ENCODE measurements around the gene VSTM2L.

Gene VSTM2L

DNA sequence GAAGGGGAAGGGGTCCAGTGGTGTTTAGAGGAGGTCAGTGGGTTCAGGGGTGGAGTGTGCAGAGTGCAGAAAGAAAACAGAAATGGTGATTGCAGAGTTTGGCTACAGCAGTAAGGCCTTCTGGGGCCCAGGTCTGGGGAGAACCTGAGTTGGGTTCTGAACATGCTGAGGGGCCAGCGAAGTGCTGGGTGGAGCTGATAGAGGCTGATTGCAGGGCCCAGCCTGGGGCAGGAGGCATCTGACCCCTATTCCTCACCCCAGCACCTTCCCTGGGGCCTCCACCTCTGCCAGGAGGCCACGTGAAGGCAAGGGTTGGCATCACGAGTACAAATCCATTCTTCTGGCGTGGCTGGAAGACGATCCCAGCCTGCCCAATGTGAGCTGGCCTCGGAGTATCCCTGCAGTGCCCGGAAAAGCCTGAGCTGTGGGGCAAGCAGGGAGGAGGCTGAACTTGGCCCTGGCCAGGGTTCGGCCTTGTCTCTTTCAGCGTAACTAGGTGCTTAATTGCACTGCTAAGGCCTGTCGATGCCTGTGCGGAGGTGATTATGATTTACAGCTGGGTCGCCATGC, 35.3 kb downstream of the VSTM2L start:
- DNase-seq: no peak
- Histone ChIP-seq H3K27ac (ENCODE audit: insufficient read depth, low read length, poor library complexity, severe bottlenecking) (no peak overlapping the region), H3K36me3 (ENCODE audit: control insufficient read depth, insufficient read depth, low read length) (no peaks in the 10 kb centered on the region), H3K27me3 (replicated peaks; ENCODE audit: control insufficient read depth, insufficient read depth, low read length, poor library complexity, severe bottlenecking) (no peaks in the 10 kb centered on the region), H3K9me3 (ENCODE audit: control insufficient read depth, low read length) (no peaks in the 10 kb centered on the region), H3K4me3 (ENCODE audit: insufficient read depth, low read depth, low read length, poor library complexity, severe bottlenecking) (no peak overlapping the region), H3K4me1 (ENCODE audit: control insufficient read depth, insufficient read depth, low read length, poor library complexity, severe bottlenecking) (no peaks in the 10 kb centered on the region)

DNA sequence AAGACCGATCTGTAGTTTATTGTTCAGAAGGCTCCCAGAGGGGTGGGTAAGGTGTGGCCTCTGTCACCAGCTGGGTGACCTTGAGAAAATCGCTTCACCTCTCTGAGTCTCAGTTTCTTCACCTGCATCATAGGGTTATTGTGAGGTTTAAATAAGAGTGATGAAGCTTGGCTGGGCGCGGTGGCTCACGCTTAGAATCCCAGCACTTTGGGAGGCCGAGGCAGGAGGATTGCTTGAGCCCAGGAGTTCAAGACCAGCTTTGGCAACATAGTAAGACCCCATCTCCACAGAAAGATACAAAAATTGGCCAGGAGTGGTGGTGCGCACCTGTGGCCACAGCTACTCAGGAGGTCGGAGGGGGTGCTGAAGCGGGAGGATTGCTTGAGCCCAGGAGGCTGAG, 36.0 kb downstream of the VSTM2L start:
- Histone ChIP-seq H3K9me3 (ENCODE audit: control insufficient read depth, low read length) (no peaks in the 10 kb centered on the region), H3K36me3 (ENCODE audit: control insufficient read depth, insufficient read depth, low read length) (no peaks in the 10 kb centered on the region), H3K4me1 (ENCODE audit: control insufficient read depth, insufficient read depth, low read length, poor library complexity, severe bottlenecking) (no peaks in the 10 kb centered on the region), H3K4me3 (ENCODE audit: insufficient read depth, low read depth, low read length, poor library complexity, severe bottlenecking) (no peak overlapping the region), H3K27me3 (replicated peaks; ENCODE audit: control insufficient read depth, insufficient read depth, low read length, poor library complexity, severe bottlenecking) (no peaks in the 10 kb centered on the region), H3K27ac (ENCODE audit: insufficient read depth, low read length, poor library complexity, severe bottlenecking) (no peak overlapping the region)
- no peak for DNase-seq

DNA sequence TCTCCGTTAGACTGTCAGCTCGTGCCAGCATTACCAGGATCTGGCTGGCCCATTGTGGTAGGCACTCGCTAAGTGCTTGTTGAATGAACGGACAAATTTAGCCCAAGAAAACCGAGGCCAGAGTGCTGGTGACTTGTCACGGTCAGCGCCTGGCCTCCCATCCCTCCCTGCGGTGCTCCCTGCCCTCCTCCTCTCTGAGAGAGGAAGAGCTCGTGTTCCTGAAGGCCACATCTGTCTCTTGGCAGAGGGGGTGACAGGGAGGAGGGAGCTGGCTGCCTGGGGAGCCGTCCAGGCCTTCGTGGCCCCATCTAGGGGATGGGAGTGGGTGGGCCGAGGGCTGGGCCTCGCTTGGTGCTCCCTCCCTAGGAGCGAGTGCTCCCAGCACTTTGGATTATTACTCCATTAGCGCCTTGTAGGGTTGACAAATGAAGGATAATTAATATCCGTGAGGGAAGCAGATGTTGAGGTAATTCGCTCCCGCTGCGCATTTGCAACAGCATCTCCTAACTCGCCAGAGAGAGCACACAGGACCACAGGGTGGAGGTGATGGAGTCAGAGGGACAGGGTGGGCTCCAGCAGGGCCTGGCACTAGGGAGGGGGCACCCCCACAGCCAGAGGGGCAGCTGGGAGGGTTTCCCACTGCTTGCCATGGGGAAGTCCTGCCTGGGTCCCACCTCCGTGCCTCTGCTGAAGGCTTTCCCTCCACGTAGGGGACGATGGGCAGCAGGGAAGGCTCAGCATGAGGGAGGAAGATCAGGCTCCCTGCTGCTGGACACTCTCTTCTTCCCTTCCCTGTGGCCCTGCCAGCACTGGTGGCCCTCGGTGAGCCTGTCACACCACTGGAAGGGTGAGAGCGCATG, 37.0 kb downstream of the VSTM2L start:
- DNase-seq: no peak
- H3K27me3 ChIP-seq (replicated peaks; ENCODE audit: control insufficient read depth, insufficient read depth, low read length, poor library complexity, severe bottlenecking): no peaks in the 10 kb centered on the region
- H3K36me3 ChIP-seq (ENCODE audit: control insufficient read depth, insufficient read depth, low read length): no peaks in the 10 kb centered on the region
- H3K27ac ChIP-seq (ENCODE audit: insufficient read depth, low read length, poor library complexity, severe bottlenecking): no peak overlapping the region
- H3K9me3 ChIP-seq (ENCODE audit: control insufficient read depth, low read length): no peaks in the 10 kb centered on the region
- H3K4me1 ChIP-seq (ENCODE audit: control insufficient read depth, insufficient read depth, low read length, poor library complexity, severe bottlenecking): no peaks in the 10 kb centered on the region
- no peak overlapping the region for H3K4me3 ChIP-seq (ENCODE audit: insufficient read depth, low read depth, low read length, poor library complexity, severe bottlenecking)

DNA sequence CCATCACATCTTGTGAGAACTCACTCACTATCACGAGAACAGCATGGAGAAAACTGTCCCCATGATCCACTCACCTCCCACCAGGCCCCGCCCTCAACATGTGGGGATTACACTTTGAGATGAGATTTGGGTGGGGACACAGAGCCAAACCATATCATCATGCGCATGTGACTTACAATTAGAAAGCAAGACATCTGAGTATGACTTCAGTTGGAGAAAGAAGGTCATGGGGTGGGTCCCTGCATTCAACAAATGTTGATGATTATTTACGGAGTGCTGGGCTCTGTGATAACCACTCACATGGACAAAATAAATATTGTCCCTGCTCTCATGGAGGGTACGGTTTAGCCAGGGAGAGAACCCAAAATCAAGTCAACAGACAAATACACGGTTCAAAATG, 37.9 kb downstream of the VSTM2L start:
- H3K4me3 ChIP-seq (ENCODE audit: insufficient read depth, low read depth, low read length, poor library complexity, severe bottlenecking): no peak overlapping the region
- H3K36me3 ChIP-seq (ENCODE audit: control insufficient read depth, insufficient read depth, low read length): no peaks in the 10 kb centered on the region
- H3K9me3 ChIP-seq (ENCODE audit: control insufficient read depth, low read length): no peaks in the 10 kb centered on the region
- no peak overlapping the region for H3K27ac ChIP-seq (ENCODE audit: insufficient read depth, low read length, poor library complexity, severe bottlenecking)
- H3K27me3 ChIP-seq (replicated peaks; ENCODE audit: control insufficient read depth, insufficient read depth, low read length, poor library complexity, severe bottlenecking): no peaks in the 10 kb centered on the region
- no peaks in the 10 kb centered on the region for H3K4me1 ChIP-seq (ENCODE audit: control insufficient read depth, insufficient read depth, low read length, poor library complexity, severe bottlenecking)
- no peak for DNase-seq

- Histone ChIP-seq H3K27me3 (replicated peaks; ENCODE audit: control insufficient read depth, insufficient read depth, low read length, poor library complexity, severe bottlenecking) (no peaks in the 10 kb centered on the region), H3K36me3 (ENCODE audit: control insufficient read depth, insufficient read depth, low read length) (no peaks in the 10 kb centered on the region), H3K9me3 (ENCODE audit: control insufficient read depth, low read length) (no peaks in the 10 kb centered on the region), H3K4me1 (ENCODE audit: control insufficient read depth, insufficient read depth, low read length, poor library complexity, severe bottlenecking) (no peaks in the 10 kb centered on the region), H3K27ac (ENCODE audit: insufficient read depth, low read length, poor library complexity, severe bottlenecking) (no peak overlapping the region), H3K4me3 (ENCODE audit: insufficient read depth, low read depth, low read length, poor library complexity, severe bottlenecking) (no peak overlapping the region)
- DNase-seq: no peak
Measured at GRCh38 chr20:37941332-37941731, 38.4 kb downstream of the VSTM2L start.

- no peaks in the 10 kb centered on the region for H3K4me1 ChIP-seq (ENCODE audit: control insufficient read depth, insufficient read depth, low read length, poor library complexity, severe bottlenecking)
- H3K36me3 ChIP-seq (ENCODE audit: control insufficient read depth, insufficient read depth, low read length): no peaks in the 10 kb centered on the region
- no peaks in the 10 kb centered on the region for H3K9me3 ChIP-seq (ENCODE audit: control insufficient read depth, low read length)
- no peak overlapping the region for H3K4me3 ChIP-seq (ENCODE audit: insufficient read depth, low read depth, low read length, poor library complexity, severe bottlenecking)
- H3K27me3 ChIP-seq (replicated peaks; ENCODE audit: control insufficient read depth, insufficient read depth, low read length, poor library complexity, severe bottlenecking): no peaks in the 10 kb centered on the region
- no peak for DNase-seq
- H3K27ac ChIP-seq (ENCODE audit: insufficient read depth, low read length, poor library complexity, severe bottlenecking): no peak overlapping the region
Measured at GRCh38 chr20:37941992-37942391, 39.1 kb downstream of the VSTM2L start.

- Histone ChIP-seq H3K9me3 (ENCODE audit: control insufficient read depth, low read length) (no peaks in the 10 kb centered on the region), H3K27me3 (replicated peaks; ENCODE audit: control insufficient read depth, insufficient read depth, low read length, poor library complexity, severe bottlenecking) (no peaks in the 10 kb centered on the region), H3K4me3 (ENCODE audit: insufficient read depth, low read depth, low read length, poor library complexity, severe bottlenecking) (no peak overlapping the region)
Measured at GRCh38 chr20:37943033-37943432, 40.1 kb downstream of the VSTM2L start.

DNA sequence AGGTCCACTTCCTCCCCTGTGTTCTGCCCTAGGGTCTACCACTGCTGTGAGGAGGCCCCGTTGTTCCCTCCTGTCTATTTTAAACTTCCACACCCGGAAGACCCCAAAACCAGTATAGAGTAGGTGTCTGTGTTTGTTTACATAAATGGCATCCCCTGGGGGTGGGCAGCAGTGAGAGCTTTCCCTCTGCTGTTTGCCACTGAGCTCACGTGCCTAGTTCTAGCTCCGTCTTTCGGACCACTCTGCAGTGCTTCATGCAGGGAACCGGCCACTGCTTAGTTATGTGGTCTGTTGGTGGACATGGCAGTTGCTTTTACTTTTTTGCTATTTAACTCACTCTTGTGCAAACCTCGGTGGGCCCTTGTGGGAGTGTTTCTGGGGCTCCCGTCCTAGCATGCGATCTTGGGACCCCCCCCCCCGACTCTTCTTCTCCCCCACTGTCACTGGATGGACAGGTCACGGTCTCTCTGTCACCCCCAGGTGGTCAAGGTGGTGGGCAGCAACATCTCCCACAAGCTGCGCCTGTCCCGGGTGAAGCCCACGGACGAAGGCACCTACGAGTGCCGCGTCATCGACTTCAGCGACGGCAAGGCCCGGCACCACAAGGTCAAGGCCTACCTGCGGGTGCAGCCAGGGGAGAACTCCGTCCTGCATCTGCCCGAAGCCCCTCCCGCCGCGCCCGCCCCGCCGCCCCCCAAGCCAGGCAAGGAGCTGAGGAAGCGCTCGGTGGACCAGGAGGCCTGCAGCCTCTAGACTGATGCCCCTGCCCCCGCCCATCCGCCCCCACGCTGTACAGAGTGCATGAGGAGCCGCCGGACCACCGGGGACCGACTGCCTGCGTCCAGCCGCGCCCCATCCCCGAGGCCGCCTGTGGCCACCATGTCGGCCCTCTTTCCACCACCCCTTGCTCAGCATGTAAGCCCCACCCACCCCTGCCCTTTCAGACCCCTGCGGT, 40.9 kb downstream of the VSTM2L start:
- no peak overlapping the region for H3K27ac ChIP-seq (ENCODE audit: insufficient read depth, low read length, poor library complexity, severe bottlenecking)
- no peaks in the 10 kb centered on the region for H3K4me1 ChIP-seq (ENCODE audit: control insufficient read depth, insufficient read depth, low read length, poor library complexity, severe bottlenecking)
- H3K36me3 ChIP-seq (ENCODE audit: control insufficient read depth, insufficient read depth, low read length): no peaks in the 10 kb centered on the region
- H3K4me3 ChIP-seq (ENCODE audit: insufficient read depth, low read depth, low read length, poor library complexity, severe bottlenecking): no peak overlapping the region
- no peaks in the 10 kb centered on the region for H3K9me3 ChIP-seq (ENCODE audit: control insufficient read depth, low read length)
- no peak for DNase-seq
- H3K27me3 ChIP-seq (replicated peaks; ENCODE audit: control insufficient read depth, insufficient read depth, low read length, poor library complexity, severe bottlenecking): no peaks in the 10 kb centered on the region

More at GRCh38 chr20:37943033-37943432, 40.1 kb downstream of the VSTM2L start:
- DNase-seq: no peak
- H3K27ac ChIP-seq (ENCODE audit: insufficient read depth, low read length, poor library complexity, severe bottlenecking): no peak overlapping the region
- no peaks in the 10 kb centered on the region for H3K4me1 ChIP-seq (ENCODE audit: control insufficient read depth, insufficient read depth, low read length, poor library complexity, severe bottlenecking)
- no peaks in the 10 kb centered on the region for H3K36me3 ChIP-seq (ENCODE audit: control insufficient read depth, insufficient read depth, low read length)

GRCh38 chr20:37944456-37944981, 41.6 kb downstream of the VSTM2L start:
- Histone ChIP-seq H3K36me3 (ENCODE audit: control insufficient read depth, insufficient read depth, low read length) (no peaks in the 10 kb centered on the region), H3K4me1 (ENCODE audit: control insufficient read depth, insufficient read depth, low read length, poor library complexity, severe bottlenecking) (no peaks in the 10 kb centered on the region), H3K27me3 (replicated peaks; ENCODE audit: control insufficient read depth, insufficient read depth, low read length, poor library complexity, severe bottlenecking) (no peaks in the 10 kb centered on the region), H3K9me3 (ENCODE audit: control insufficient read depth, low read length) (no peaks in the 10 kb centered on the region), H3K27ac (ENCODE audit: insufficient read depth, low read length, poor library complexity, severe bottlenecking) (no peak overlapping the region), H3K4me3 (ENCODE audit: insufficient read depth, low read depth, low read length, poor library complexity, severe bottlenecking) (no peak overlapping the region)
- no peak for DNase-seq

Measured in effector memory CD4-positive, alpha-beta T cell (primary cell).